H1 (cell line): ENCODE measurements around the gene PPP1R14C. TPM values are rescaled to one million over a fixed set of nuclear protein-coding genes. Genes with fewer than 3 reads are reported as not detected.

Experiments used
- CTCF ChIA-PET: fragments of 300-600 bp; sonication (Branson Sonifier 250); formaldehyde crosslinking; loops from one replicate; lab custom pipeline; 2021; ENCODE audit not compliant: partially characterized antibody; lab: Charles Lee
- POLR2A ChIA-PET: fragments of 300-600 bp; sonication (Branson Sonifier 250); formaldehyde crosslinking; loops from one replicate; lab custom pipeline; 2021; ENCODE audit warnings: inconsistent platforms; ENCODE audit not compliant: partially characterized antibody; lab: Charles Lee
- DNase-seq, 2 experiments: peaks; one replicate each; pipeline versions ENCODE4 v3.0.0 to v3.0.0-alpha.2; 2010 to 2022; ENCODE audit warnings: low spot score in 2 of 2, low read depth in 1 of 2, mixed read lengths in 1 of 2
- FAIRE-seq: peaks from 2 replicates; lab custom pipeline; 2011; peaks lifted over from hg19 to GRCh38; lab: Jason Lieb, UNC
- H2AFZ ChIP-seq: 2 replicates; pipeline ENCODE4 v1.8.1; 2012; ENCODE audit warnings: low read length, inconsistent platforms
- H2AK5ac ChIP-seq: 2 replicates; pipeline ENCODE4 v1.6.1; 2013; ENCODE audit warnings: low read depth, low read length
- H2BK120ac ChIP-seq: replicated peaks from 2 replicates; pipeline ENCODE3; 2013; ENCODE audit warnings: low read depth, low read length, inconsistent platforms
- H2BK12ac ChIP-seq: 2 replicates; pipeline ENCODE4 v1.6.1; 2013; ENCODE audit warnings: low read depth, low read length
- H2BK15ac ChIP-seq: 2 replicates; pipeline ENCODE4 v1.6.1; 2013; ENCODE audit warnings: low read length
- H2BK20ac ChIP-seq: 2 replicates; pipeline ENCODE4 v1.6.1; 2013; ENCODE audit warnings: low read length
- H2BK5ac ChIP-seq: 2 replicates; pipeline ENCODE4 v1.6.1; 2013; ENCODE audit warnings: low read depth, low read length
- H3K14ac ChIP-seq: 2 replicates; pipeline ENCODE4 v1.6.1; 2013; ENCODE audit warnings: inconsistent platforms; ENCODE audit not compliant: insufficient read length
- H3K18ac ChIP-seq: 2 replicates; pipeline ENCODE4 v1.6.1; 2013; ENCODE audit warnings: low read length; ENCODE audit errors: extremely low read depth
- H3K23ac ChIP-seq: 2 replicates; pipeline ENCODE4 v1.6.1; 2013; ENCODE audit warnings: inconsistent platforms; ENCODE audit not compliant: insufficient read length
- H3K23me2 ChIP-seq: 2 replicates; pipeline ENCODE4 v1.6.1; 2013; ENCODE audit warnings: low read depth, low read length
- H3K27ac ChIP-seq: 2 replicates; pipeline ENCODE4 v1.6.1; 2011; ENCODE audit warnings: low read depth, low read length, inconsistent platforms
- H3K27me3 ChIP-seq, 4 experiments: replicated peaks in 1 of 4; 1 replicate in 1 of 4; 2 replicates in 3 of 4; pipeline versions ENCODE4 v1.6.1 to v1.8.1; 2011 to 2013; ENCODE audit warnings: low read length in 3 of 4, mild to moderate bottlenecking in 3 of 4, inconsistent platforms in 2 of 4, mixed read lengths in 2 of 4, moderate library complexity in 1 of 4; ENCODE audit not compliant: control insufficient read depth in 3 of 4, insufficient read depth in 3 of 4; ENCODE audit errors: extremely low read depth in 1 of 4
- H3K36me3 ChIP-seq, 4 experiments: 2 replicates each; pipeline versions ENCODE4 v1.6.1 to v1.8.1; 2011 to 2013; ENCODE audit warnings: mild to moderate bottlenecking in 4 of 4, low read length in 3 of 4, moderate library complexity in 2 of 4, control low read depth in 1 of 4, inconsistent platforms in 1 of 4; ENCODE audit not compliant: insufficient read depth in 4 of 4, control insufficient read depth in 2 of 4
- H3K4ac ChIP-seq: replicated peaks from 2 replicates; pipeline ENCODE3; 2013; ENCODE audit warnings: low read length, low read depth, mixed read lengths, inconsistent platforms; ENCODE audit not compliant: insufficient read length
- H3K4me1 ChIP-seq, 4 experiments: replicated peaks in 1 of 4; 1 replicate in 1 of 4; 2 replicates in 3 of 4; pipeline versions ENCODE4 v1.6.1 to v1.8.1; 2011 to 2013; ENCODE audit warnings: low read length in 3 of 4, inconsistent platforms in 2 of 4, mixed read lengths in 1 of 4; ENCODE audit not compliant: insufficient read depth in 4 of 4, control insufficient read depth in 3 of 4
- H3K4me2 ChIP-seq, 2 experiments: 2 replicates each; pipeline versions ENCODE4 v1.6.1 to v1.8.1; 2011 to 2013; ENCODE audit warnings: low read depth in 2 of 2, low read length in 2 of 2, control low read depth in 1 of 2, inconsistent platforms in 1 of 2, mild to moderate bottlenecking in 1 of 2; ENCODE audit not compliant: insufficient read depth in 1 of 2
- H3K4me3 ChIP-seq, 4 experiments: fragments of 200-600, 300-600 bp in 1 of 4; sonication (generic), shearing (Covaris generic), sonication (Bioruptor Twin) in 1 of 4; 2 replicates each; pipeline versions ENCODE4 v1.5.1 to v1.8.1; 2011 to 2016; ENCODE audit warnings: low read length in 4 of 4, low read depth in 3 of 4, control low read depth in 2 of 4, inconsistent platforms in 2 of 4, mild to moderate bottlenecking in 2 of 4, mixed read lengths in 1 of 4, moderate library complexity in 1 of 4; ENCODE audit not compliant: insufficient read depth in 2 of 4; ENCODE audit errors: extremely low read depth in 1 of 4
- H3K56ac ChIP-seq: replicated peaks from 2 replicates; pipeline ENCODE3; 2013; ENCODE audit warnings: low read depth, mild to moderate bottlenecking, mixed read lengths, low read length, inconsistent platforms; ENCODE audit not compliant: insufficient read length
- H3K79me1 ChIP-seq: 2 replicates; pipeline ENCODE4 v1.6.1; 2013; ENCODE audit warnings: low read depth, low read length, control low read depth
- H3K79me2 ChIP-seq, 2 experiments: 2 replicates each; pipeline versions ENCODE4 v1.6.1 to v1.8.1; 2012 to 2013; ENCODE audit warnings: low read length in 2 of 2, mild to moderate bottlenecking in 2 of 2, inconsistent platforms in 1 of 2; ENCODE audit not compliant: insufficient read depth in 2 of 2, control insufficient read depth in 1 of 2
- H3K9ac ChIP-seq, 4 experiments: replicated peaks in 1 of 4; 1 replicate in 1 of 4; 2 replicates in 3 of 4; pipeline versions ENCODE4 v1.6.1 to v1.8.1; 2011 to 2013; ENCODE audit warnings: low read depth in 3 of 4, low read length in 3 of 4, control low read depth in 2 of 4, mild to moderate bottlenecking in 2 of 4, moderate library complexity in 2 of 4, inconsistent platforms in 1 of 4; ENCODE audit errors: extremely low read depth in 1 of 4
- H3K9me3 ChIP-seq, 2 experiments: 2 replicates each; pipeline versions ENCODE4 v1.6.1 to v1.8.1; 2012 to 2013; ENCODE audit warnings: mild to moderate bottlenecking in 2 of 2, moderate library complexity in 2 of 2, control low read depth in 1 of 2, inconsistent platforms in 1 of 2, low read depth in 1 of 2, low read length in 1 of 2, mixed read lengths in 1 of 2; ENCODE audit not compliant: insufficient read depth in 2 of 2
- H4K20me1 ChIP-seq, 2 experiments: replicated peaks in 1 of 2; 2 replicates each; pipeline versions ENCODE3 to v1.8.1; 2011 to 2013; ENCODE audit warnings: inconsistent platforms in 2 of 2, low read length in 2 of 2, mild to moderate bottlenecking in 1 of 2; ENCODE audit not compliant: insufficient read depth in 2 of 2, control insufficient read depth in 1 of 2
- H4K5ac ChIP-seq: 2 replicates; pipeline ENCODE4 v1.6.1; 2013; ENCODE audit warnings: low read length, low read depth, mixed read lengths, inconsistent platforms; ENCODE audit not compliant: insufficient read length
- H4K8ac ChIP-seq: 2 replicates; pipeline ENCODE4 v1.8.0; 2013; ENCODE audit warnings: mild to moderate bottlenecking, moderate library complexity, low read length, inconsistent platforms; ENCODE audit not compliant: insufficient read depth; ENCODE audit errors: extremely low read depth
- H4K91ac ChIP-seq: replicated peaks from 2 replicates; pipeline ENCODE3; 2013; ENCODE audit warnings: low read length, mixed read lengths, inconsistent platforms; ENCODE audit not compliant: insufficient read length
- EGR1 ChIP-seq: IDR thresholded peaks from 2 replicates; pipeline ENCODE4 v1.6.1; 2011; ENCODE audit warnings: low read depth, low read length, borderline replicate concordance
- JUND ChIP-seq: IDR thresholded peaks from 2 replicates; pipeline ENCODE4 v1.6.1; 2011; ENCODE audit warnings: mild to moderate bottlenecking, improper control_type of control experiment, low read length
- NANOG ChIP-seq: IDR thresholded peaks from 2 replicates; pipeline ENCODE4 v1.6.1; 2011; ENCODE audit warnings: low read length, low read depth, mild to moderate bottlenecking, inconsistent platforms; ENCODE audit not compliant: insufficient read depth, poor library complexity, severe bottlenecking
- NRF1 ChIP-seq: IDR thresholded peaks from 2 replicates; pipeline ENCODE4 v1.6.1; 2011; ENCODE audit warnings: mild to moderate bottlenecking, low read depth, low read length, improper control_type of control experiment
- RNF2 ChIP-seq: fragments of 200-900, 300-1000 bp; sonication (generic); IDR thresholded peaks from 2 replicates; pipeline ENCODE4 v1.7.1; 2016; ENCODE audit warnings: borderline replicate concordance, low read depth, mild to moderate bottlenecking, antibody characterized with exemption, low read length; ENCODE audit not compliant: poor library complexity, severe bottlenecking; ENCODE audit errors: missing control alignments
- SAP30 ChIP-seq: fragments of 300-600 bp; sonication (generic); IDR thresholded peaks from 2 replicates; pipeline ENCODE4 v1.7.1; 2012; ENCODE audit warnings: low read length, moderate library complexity, mild to moderate bottlenecking, inconsistent platforms; ENCODE audit not compliant: insufficient read depth, insufficient replicate concordance
- WGBS, 2 experiments: shearing (Covaris generic) in 1 of 2; methylation state at CpG; one replicate each; pipeline versions ENCODE4 v1.1.6 to v1.1.7; 2013 to 2015; ENCODE audit warnings: low lambda C conversion rate in 2 of 2, mixed read lengths in 2 of 2, inconsistent platforms in 1 of 2, low coverage in 1 of 2, missing lambda C conversion rate in 1 of 2; ENCODE audit not compliant: insufficient replicate concordance in 2 of 2, insufficient coverage in 1 of 2, insufficient read length in 1 of 2; ENCODE audit errors: extremely low coverage in 1 of 2, missing lambda C conversion rate in 1 of 2; 5-methylcytosine and 5-hydroxymethylcytosine counted together
- polyA plus RNA-seq, 7 experiments: library from polyadenylated mRNA; depleted of rRNA in 3 of 7; stranded (reverse) in 5 of 7; unstranded in 2 of 7; fragments of >200 nt in 5 of 7; fragments of 200-250 nt in 2 of 7; gene quantifications; 1 replicate in 5 of 7; 2 replicates in 1 of 7; 4 replicates in 1 of 7; pipeline versions ENCODE4 v1.2.1 to v1.2.3, GENCODE V29; 2011 to 2013; ENCODE audit warnings: missing spikeins in 2 of 7, mixed read lengths in 2 of 7
- total RNA-seq: library from RNA; stranded (reverse); fragmentation: NEBNext Ultra II Directional; extraction: Animal tissue kit (Norgen Biotek cat#: 25700); gene quantifications from 2 replicates; pipeline ENCODE4 v1.2.1, GENCODE V29; 2021
- TF ChIP-seq, protein P1 (sequence below): IDR thresholded peaks from 2 replicates; pipeline ENCODE4 v1.6.1; 2011; ENCODE audit warnings: low read depth, mild to moderate bottlenecking, low read length; ENCODE audit not compliant: insufficient read depth
- TF ChIP-seq, protein P2 (sequence below), 3 experiments: IDR thresholded peaks; 1 replicate in 2 of 3; 2 replicates in 1 of 3; pipeline versions ENCODE4 v1.5.1 to v1.6.1; 2011; ENCODE audit warnings: low read length in 3 of 3, mild to moderate bottlenecking in 3 of 3, inconsistent platforms in 2 of 3, low read depth in 1 of 3, moderate library complexity in 1 of 3; ENCODE audit not compliant: insufficient read depth in 1 of 3; ENCODE audit errors: control extremely low read depth in 1 of 3

PPP1R14C gene
- total and polyA plus RNA-seq, 2 of the 8 experiments (the other 6 are each of a cell fraction or from before 2014, with no cell fraction given): 0.30 to 0.61 TPM

DNA sequence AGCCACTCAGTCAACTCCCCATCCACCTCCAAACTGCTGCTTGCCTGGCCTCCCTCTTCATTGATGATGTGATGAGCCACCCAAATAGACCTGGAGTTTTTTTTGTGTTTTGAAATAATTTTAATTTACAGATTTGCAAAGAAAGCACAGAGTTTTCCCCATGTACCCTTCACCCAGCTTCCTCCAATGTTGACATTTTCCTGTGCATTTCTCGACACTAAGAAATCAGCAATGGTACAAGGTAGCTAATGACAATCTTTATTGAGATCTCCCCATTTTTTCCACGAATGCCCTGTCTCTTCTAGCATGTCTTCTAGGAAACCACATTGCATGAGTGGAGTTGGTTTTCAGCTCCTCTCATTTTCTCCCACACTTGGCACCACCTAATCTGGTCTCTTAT lies 30.1 kb downstream of the PPP1R14C start:
- Histone ChIP-seq H2BK15ac (no peak overlapping the region), H2BK120ac (no peak overlapping the region), H3K36me3 (no peaks in the 10 kb centered on the region)

More for the DNA sequence above, 30.1 kb downstream of the PPP1R14C start:
- H4K8ac ChIP-seq: no peak overlapping the region
- H3K27me3 ChIP-seq: no peaks in the 10 kb centered on the region
- FAIRE-seq (no peak), DNase-seq (no peak)
- H4K91ac ChIP-seq: no peak overlapping the region
- H3K56ac ChIP-seq: no peak overlapping the region
- H3K27ac ChIP-seq: no peak overlapping the region
- WGBS, 2 experiments: 97% methylated on average over 2 of the region's 2 CpGs; no CpG with 5 or more reads in 1 of the 2 experiments
- no peak overlapping the region for H3K23ac ChIP-seq
- H2BK12ac ChIP-seq: no peak overlapping the region
- no peak overlapping the region for H2BK5ac ChIP-seq
- H3K9me3 ChIP-seq: no peaks in the 10 kb centered on the region
- H3K14ac ChIP-seq: no peak overlapping the region
- no peaks in the 10 kb centered on the region for H3K79me2 ChIP-seq
- no peaks in the 10 kb centered on the region for H3K4me1 ChIP-seq
- H3K4me3 ChIP-seq: no peak overlapping the region
- H3K18ac ChIP-seq: no peak overlapping the region
- no peak overlapping the region for H4K5ac ChIP-seq
- no peak overlapping the region for H3K4me2 ChIP-seq
- no peaks in the 10 kb centered on the region for H3K79me1 ChIP-seq
- no peak overlapping the region for H3K9ac ChIP-seq
- TF ChIP-seq, protein P1, sequence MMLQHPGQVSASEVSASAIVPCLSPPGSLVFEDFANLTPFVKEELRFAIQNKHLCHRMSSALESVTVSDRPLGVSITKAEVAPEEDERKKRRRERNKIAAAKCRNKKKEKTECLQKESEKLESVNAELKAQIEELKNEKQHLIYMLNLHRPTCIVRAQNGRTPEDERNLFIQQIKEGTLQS: no peak
- TF ChIP-seq EGR1 (no peak), NANOG (no peak), SAP30 (no peak), NRF1 (no peak), JUND (no peak), RNF2 (no peak)
- TF ChIP-seq, protein P2, sequence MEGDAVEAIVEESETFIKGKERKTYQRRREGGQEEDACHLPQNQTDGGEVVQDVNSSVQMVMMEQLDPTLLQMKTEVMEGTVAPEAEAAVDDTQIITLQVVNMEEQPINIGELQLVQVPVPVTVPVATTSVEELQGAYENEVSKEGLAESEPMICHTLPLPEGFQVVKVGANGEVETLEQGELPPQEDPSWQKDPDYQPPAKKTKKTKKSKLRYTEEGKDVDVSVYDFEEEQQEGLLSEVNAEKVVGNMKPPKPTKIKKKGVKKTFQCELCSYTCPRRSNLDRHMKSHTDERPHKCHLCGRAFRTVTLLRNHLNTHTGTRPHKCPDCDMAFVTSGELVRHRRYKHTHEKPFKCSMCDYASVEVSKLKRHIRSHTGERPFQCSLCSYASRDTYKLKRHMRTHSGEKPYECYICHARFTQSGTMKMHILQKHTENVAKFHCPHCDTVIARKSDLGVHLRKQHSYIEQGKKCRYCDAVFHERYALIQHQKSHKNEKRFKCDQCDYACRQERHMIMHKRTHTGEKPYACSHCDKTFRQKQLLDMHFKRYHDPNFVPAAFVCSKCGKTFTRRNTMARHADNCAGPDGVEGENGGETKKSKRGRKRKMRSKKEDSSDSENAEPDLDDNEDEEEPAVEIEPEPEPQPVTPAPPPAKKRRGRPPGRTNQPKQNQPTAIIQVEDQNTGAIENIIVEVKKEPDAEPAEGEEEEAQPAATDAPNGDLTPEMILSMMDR (IDR thresholded peaks at IDR 0.05; ENCODE audit: control extremely low read depth in 1 of 3, insufficient read depth in 1 of 3, low read depth in 1 of 3, low read length in 3 of 3): no peak
- no peak overlapping the region for H2AK5ac ChIP-seq
- H2BK20ac ChIP-seq: no peak overlapping the region
- H4K20me1 ChIP-seq: no peaks in the 10 kb centered on the region
- H2AFZ ChIP-seq: no peak overlapping the region
- no peaks in the 10 kb centered on the region; the same call in 1 of the 2 replicates for H3K23me2 ChIP-seq
- CTCF ChIA-PET: interaction anchor here (0.8 to 1.4 kb wide), 4 partner anchors 9 to 163 kb away, joined by 3 to 4 read pairs (median 3); no protein-coding TSS in a partner anchor
- POLR2A ChIA-PET: interaction anchor here (1.0 kb wide), 1 partner anchor 27 kb away, joined by 3 read pairs; no protein-coding TSS in a partner anchor
- no peak overlapping the region for H3K4ac ChIP-seq
